Gastroesophageal sphincter (tissue), 4 donors: ENCODE data around the gene GABRA5. TPM values are rescaled to one million over a fixed set of nuclear protein-coding genes. Genes with fewer than 3 reads are reported as not detected.

Experiments
- ATAC-seq: fragments of 150-250 bp; one replicate; pipeline ENCODE4 v1.9.1; 2016; ENCODE audit warnings: mild to moderate bottlenecking, moderate library complexity
- H3K27ac ChIP-seq, 4 donors: fragments of 200-600 bp; sonication (generic) in 3 of 4; 1 replicate in 3 of 4; 2 replicates in 1 of 4; pipeline ENCODE4 v1.5.1; 2016 to 2019
- H3K27me3 ChIP-seq: fragments of 200-600 bp; sonication (generic); one replicate; pipeline ENCODE4 v1.5.1; 2019
- H3K36me3 ChIP-seq, 2 donors: fragments of 200-600 bp; sonication (generic); one replicate each; pipeline ENCODE4 v1.5.1; 2019; ENCODE audit warnings: control low read depth in 1 of 2
- H3K4me1 ChIP-seq, 3 donors: fragments of 200-600 bp; sonication (generic); 1 replicate in 2 of 3; 2 replicates in 1 of 3; pipeline ENCODE4 v1.5.1; 2016 to 2019; ENCODE audit warnings: control low read depth in 2 of 3
- H3K4me3 ChIP-seq, 2 donors: fragments of 200-600 bp; sonication (generic); one replicate each; pipeline ENCODE4 v1.5.1; 2019; ENCODE audit warnings: mild to moderate bottlenecking in 1 of 2, moderate library complexity in 1 of 2
- H3K9me3 ChIP-seq, 3 donors: fragments of 200-600 bp; sonication (generic); one replicate each; pipeline ENCODE4 v1.5.1; 2017 to 2019; ENCODE audit warnings: control low read depth in 2 of 3
- EP300 ChIP-seq: sonication (generic); formaldehyde crosslinking; IDR thresholded peaks from one replicate; pipeline ENCODE4 v1.6.1; 2017; ENCODE audit warnings: antibody characterized with exemption, mild to moderate bottlenecking
- POLR2A ChIP-seq, 2 donors: fragments of 450-650 bp; IDR thresholded peaks; one replicate each; pipeline ENCODE4 v1.6.1; 2017; ENCODE audit warnings: antibody characterized with exemption in 2 of 2, mild to moderate bottlenecking in 2 of 2, moderate library complexity in 1 of 2
- POLR2AphosphoS5 ChIP-seq: sonication (generic); formaldehyde crosslinking; IDR thresholded peaks from one replicate; pipeline ENCODE4 v1.6.1; 2017; ENCODE audit warnings: antibody characterized with exemption
- WGBS, 2 donors: methylation state at CpG; one replicate each; pipeline ENCODE4 v1.1.5; 2018; ENCODE audit warnings: low coverage in 1 of 2; 5-methylcytosine and 5-hydroxymethylcytosine counted together
- total RNA-seq, 4 donors: library from RNA; depleted of rRNA; stranded (reverse); fragments of >200 nt; gene quantifications; one replicate each; pipeline ENCODE4 v1.1.0, GENCODE V29; 2016
- TF ChIP-seq, protein P1 (sequence below), 4 experiments: fragments of 200-600 bp in 2 of 4; fragments of 450-650 bp in 2 of 4; sonication (generic) in 1 of 4; IDR thresholded peaks; one replicate each; pipeline ENCODE4 v1.5.1; 2017 to 2019; ENCODE audit warnings: antibody characterized with exemption in 4 of 4, mild to moderate bottlenecking in 2 of 4, moderate library complexity in 2 of 4

Gene GABRA5
- total RNA-seq, 4 donors from 2014 or later: 2.4 to 151 (median 33.7) TPM

DNA sequence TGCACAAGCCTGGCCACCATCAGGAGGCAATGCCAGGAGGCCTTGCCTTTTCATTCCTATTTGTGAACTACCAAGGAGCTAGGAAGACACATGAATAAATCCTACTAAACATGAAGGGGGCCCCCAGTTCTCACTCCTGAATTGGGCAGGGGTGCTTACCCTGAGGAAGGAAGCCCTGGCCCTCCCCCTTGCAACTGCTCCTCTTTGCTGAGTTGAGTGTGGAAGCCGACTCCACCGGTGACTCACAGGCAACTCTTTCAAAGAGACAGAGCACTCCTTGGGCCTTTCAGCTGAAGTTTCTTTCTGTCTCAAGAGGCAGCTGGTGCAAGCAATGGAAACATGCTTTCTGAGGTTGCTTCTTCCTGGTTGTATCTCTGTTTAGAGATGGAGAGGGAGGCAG, 105.8 kb downstream of the GABRA5 start:
- no peaks in the 10 kb centered on the region for H3K36me3 ChIP-seq
- ATAC-seq: no peak
- WGBS, 2 donors: 80% methylated on average over 1 of the region's 2 CpGs; no CpG with 5 or more reads in 1 of the 2 donors

DNA sequence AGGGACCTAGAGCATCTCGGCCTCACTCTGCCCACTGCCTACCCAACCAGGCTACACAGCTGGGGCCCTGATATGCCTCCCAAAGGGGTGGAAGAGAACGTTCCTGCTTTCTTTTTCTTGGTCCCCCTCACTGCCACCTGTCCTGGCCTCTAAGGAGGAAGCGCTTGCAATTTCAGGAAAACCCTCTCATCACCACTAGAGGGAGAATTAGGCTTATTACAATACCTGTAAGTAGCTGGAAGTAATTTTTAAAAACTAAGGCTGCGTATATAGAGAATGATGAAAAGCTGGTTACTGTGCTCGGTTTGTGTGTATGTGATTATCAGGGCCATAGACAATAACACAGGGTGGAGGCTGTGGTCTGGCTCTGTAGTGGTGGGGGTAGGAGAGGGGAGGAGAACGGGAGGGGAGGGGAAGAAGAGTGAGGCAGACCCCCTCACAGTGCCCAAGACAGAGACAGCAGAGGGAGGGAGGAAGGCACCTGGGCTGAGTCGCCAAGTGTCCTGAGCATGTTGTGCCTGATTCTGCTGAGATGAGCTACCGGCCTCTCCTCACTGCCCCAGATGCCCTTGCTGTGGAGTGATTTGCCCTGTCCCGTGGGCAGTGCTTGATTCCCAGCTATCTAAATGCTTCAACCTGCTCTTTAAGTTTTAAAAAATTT, 107.4 kb downstream of the GABRA5 start:
- Histone ChIP-seq H3K36me3 (no peaks in the 10 kb centered on the region), H3K4me3 (no peak overlapping the region), H3K9me3 (no peaks in the 10 kb centered on the region), H3K27ac (no peak overlapping the region), H3K27me3 (peaks cover 41% of the 10 kb centered on the region), H3K4me1 (peaks cover 0 to 6% (median 0%) of the 10 kb centered on the region in 3 donors)
- WGBS, 2 donors: 1 to 31% methylated on average over 4 to 6 of the region's 9 CpGs
- no peak for ATAC-seq
- TF ChIP-seq POLR2AphosphoS5: no peak
- TF ChIP-seq, protein P1, sequence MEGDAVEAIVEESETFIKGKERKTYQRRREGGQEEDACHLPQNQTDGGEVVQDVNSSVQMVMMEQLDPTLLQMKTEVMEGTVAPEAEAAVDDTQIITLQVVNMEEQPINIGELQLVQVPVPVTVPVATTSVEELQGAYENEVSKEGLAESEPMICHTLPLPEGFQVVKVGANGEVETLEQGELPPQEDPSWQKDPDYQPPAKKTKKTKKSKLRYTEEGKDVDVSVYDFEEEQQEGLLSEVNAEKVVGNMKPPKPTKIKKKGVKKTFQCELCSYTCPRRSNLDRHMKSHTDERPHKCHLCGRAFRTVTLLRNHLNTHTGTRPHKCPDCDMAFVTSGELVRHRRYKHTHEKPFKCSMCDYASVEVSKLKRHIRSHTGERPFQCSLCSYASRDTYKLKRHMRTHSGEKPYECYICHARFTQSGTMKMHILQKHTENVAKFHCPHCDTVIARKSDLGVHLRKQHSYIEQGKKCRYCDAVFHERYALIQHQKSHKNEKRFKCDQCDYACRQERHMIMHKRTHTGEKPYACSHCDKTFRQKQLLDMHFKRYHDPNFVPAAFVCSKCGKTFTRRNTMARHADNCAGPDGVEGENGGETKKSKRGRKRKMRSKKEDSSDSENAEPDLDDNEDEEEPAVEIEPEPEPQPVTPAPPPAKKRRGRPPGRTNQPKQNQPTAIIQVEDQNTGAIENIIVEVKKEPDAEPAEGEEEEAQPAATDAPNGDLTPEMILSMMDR (IDR thresholded peaks at IDR 0.05): peak in 1 of 4 experiments; percentile 29

More for the DNA sequence above, 105.8 kb downstream of the GABRA5 start:
- H3K27ac ChIP-seq: no peak overlapping the region
- H3K4me1 ChIP-seq: peaks cover 0 to 6% (median 0%) of the 10 kb centered on the region in 3 donors
- H3K4me3 ChIP-seq: no peak overlapping the region
- peaks cover 53% of the 10 kb centered on the region for H3K27me3 ChIP-seq
- TF ChIP-seq POLR2A (IDR thresholded peaks at IDR 0.05) (no peak), POLR2AphosphoS5 (no peak), EP300 (no peak)
- TF ChIP-seq, protein P1 (IDR thresholded peaks at IDR 0.05): no peak
- H3K9me3 ChIP-seq: no peaks in the 10 kb centered on the region

DNA sequence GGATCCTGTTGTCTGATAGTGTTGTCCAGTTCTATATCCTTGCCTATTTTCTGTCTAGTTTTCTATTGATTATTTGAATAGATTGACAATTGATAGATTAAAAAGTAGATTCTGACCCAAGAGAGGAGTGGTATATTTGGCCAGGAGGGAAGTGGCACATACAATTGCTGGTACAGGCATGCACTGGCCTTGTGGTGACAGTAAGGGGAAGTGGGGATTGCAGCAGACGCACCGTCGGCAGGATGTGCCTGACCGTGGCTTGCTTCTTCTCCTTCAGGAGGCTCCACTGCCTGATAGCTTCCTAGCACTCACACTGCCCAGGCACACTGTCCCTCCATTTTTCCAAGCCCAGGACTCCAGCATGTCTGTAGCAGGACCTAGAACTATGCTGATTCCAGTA, 114.6 kb downstream of the GABRA5 start:
- WGBS, 2 donors: 66 to 71% methylated on average over 4 of the region's 4 CpGs

DNA sequence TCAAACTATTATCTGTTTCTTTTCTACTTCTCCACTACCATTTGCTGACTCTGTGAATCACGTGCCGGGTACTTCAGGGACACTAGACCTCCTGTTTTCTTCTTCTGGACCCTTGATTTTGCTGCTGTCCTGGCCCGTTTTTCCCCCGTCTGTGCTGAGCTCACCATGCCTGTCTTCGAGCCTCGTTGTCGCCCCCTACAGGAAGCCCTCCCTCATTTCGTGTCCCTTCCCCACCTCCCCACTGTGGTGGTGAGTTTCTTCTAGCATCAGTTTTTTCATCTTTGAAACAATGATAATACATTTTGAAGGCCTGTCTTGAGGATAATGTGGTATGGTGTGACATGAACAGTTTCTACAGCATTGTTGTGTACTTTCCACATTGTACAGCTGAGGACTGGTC, 117.0 kb downstream of the GABRA5 start:
- Histone ChIP-seq H3K27ac (no peak overlapping the region), H3K4me3 (no peak overlapping the region), H3K9me3 (no peaks in the 10 kb centered on the region), H3K36me3 (no peaks in the 10 kb centered on the region), H3K27me3 (no peaks in the 10 kb centered on the region), H3K4me1 (no peaks in the 10 kb centered on the region)
- no peak for TF ChIP-seq EP300
- TF ChIP-seq POLR2A (IDR thresholded peaks at IDR 0.05): no peak
- TF ChIP-seq POLR2AphosphoS5: no peak
- TF ChIP-seq, protein P1 (IDR thresholded peaks at IDR 0.05): no peak
- WGBS, 2 donors: 83 to 84% methylated on average over 8 of the region's 8 CpGs
- ATAC-seq: no peak

More for the DNA sequence above, 114.6 kb downstream of the GABRA5 start:
- Histone ChIP-seq H3K27me3 (no peaks in the 10 kb centered on the region), H3K4me1 (no peaks in the 10 kb centered on the region), H3K27ac (no peak overlapping the region), H3K4me3 (no peak overlapping the region), H3K9me3 (no peaks in the 10 kb centered on the region), H3K36me3 (no peaks in the 10 kb centered on the region)
- ATAC-seq: no peak
- TF ChIP-seq POLR2A (IDR thresholded peaks at IDR 0.05) (no peak), EP300 (no peak), POLR2AphosphoS5 (no peak)
- TF ChIP-seq, protein P1 (IDR thresholded peaks at IDR 0.05): no peak

DNA sequence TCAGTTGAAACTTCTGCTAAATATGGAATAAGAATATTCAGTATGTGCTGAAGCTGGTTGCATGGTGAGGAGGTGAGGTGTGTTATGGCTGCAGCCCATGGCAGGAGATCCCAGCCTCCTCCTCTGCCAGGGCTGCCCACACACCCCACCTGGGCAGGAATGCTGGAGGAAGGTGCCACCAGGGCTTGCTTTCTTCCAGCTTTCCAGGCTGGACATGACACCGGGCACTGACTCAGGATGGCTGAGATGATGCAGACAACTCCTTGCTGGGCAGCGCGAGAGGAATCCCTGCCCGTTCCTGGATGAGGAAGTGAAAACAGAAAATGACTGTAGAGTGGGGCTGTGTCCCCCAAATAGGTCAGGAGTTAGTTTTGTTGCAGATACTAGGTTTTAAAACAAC, 118.2 kb downstream of the GABRA5 start:
- H3K27ac ChIP-seq: no peak overlapping the region
- H3K36me3 ChIP-seq: no peaks in the 10 kb centered on the region
- TF ChIP-seq EP300 (no peak), POLR2A (IDR thresholded peaks at IDR 0.05) (no peak), POLR2AphosphoS5 (no peak)
- TF ChIP-seq, protein P1 (IDR thresholded peaks at IDR 0.05): no peak
- H3K4me1 ChIP-seq: no peaks in the 10 kb centered on the region
- ATAC-seq: no peak
- H3K27me3 ChIP-seq: no peaks in the 10 kb centered on the region
- H3K4me3 ChIP-seq: no peak overlapping the region
- no peaks in the 10 kb centered on the region for H3K9me3 ChIP-seq
- 73% methylated on average over 4 of the region's 4 CpGs; no CpG with 5 or more reads in 1 of the 2 donors for WGBS, 2 donors
